ENCODE measurements around the gene SUB1.

SUB1 gene

DNA sequence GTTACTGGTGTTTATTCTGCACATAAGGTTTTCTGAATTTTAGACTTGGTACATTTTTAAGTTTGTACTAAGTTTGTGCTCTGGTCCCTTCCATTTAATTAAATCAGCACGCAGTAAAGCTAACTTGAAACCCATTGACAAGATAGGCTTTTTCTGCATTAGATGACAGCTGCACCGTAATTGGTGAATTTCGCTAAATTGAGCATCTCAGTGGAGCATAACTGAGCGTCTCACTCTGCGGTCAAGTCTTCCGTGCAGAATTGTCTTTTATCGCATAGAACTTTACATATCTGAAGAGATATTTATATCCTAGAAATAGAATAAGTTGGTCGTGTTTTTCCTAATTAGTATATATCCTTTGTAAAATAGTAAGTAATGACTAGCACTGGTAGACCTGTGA, 4.1 kb downstream of the SUB1 start:
- Histone ChIP-seq H3K9me3 (ENCODE audit: insufficient read depth, low read depth, low read length) (no peaks in the 10 kb centered on the region), H3F3A (ENCODE audit: low read depth) (peaks cover 6% of the 10 kb centered on the region), H3K4me1 (ENCODE audit: insufficient read depth, low read length, poor library complexity, severe bottlenecking) (peaks cover 58% of the 10 kb centered on the region), H3K27me3 (ENCODE audit: insufficient read depth, low read length, poor library complexity, severe bottlenecking) (no peaks in the 10 kb centered on the region), H3K9ac (ENCODE audit: low read depth, low read length, poor library complexity, severe bottlenecking) (no peak overlapping the region), H3K4me3 (ENCODE audit: low read length, poor library complexity, severe bottlenecking) (no peak overlapping the region), H4K20me1 (ENCODE audit: insufficient read depth, low read length, poor library complexity, severe bottlenecking) (peaks cover 84% of the 10 kb centered on the region), H3K9me2 (replicated peaks; ENCODE audit: low read depth, low read length) (no peaks in the 10 kb centered on the region), H3K36me3 (ENCODE audit: insufficient read depth, low read length) (peaks cover 45% of the 10 kb centered on the region), H3K4me2 (ENCODE audit: low read depth, low read length, poor library complexity, severe bottlenecking) (peak overlapping the region; percentile 26), H2AFZ (ENCODE audit: low read length) (no peak overlapping the region), H3K79me2 (ENCODE audit: insufficient read depth, low read length) (peaks cover 88% of the 10 kb centered on the region)
- TF ChIP-seq, protein P1, sequence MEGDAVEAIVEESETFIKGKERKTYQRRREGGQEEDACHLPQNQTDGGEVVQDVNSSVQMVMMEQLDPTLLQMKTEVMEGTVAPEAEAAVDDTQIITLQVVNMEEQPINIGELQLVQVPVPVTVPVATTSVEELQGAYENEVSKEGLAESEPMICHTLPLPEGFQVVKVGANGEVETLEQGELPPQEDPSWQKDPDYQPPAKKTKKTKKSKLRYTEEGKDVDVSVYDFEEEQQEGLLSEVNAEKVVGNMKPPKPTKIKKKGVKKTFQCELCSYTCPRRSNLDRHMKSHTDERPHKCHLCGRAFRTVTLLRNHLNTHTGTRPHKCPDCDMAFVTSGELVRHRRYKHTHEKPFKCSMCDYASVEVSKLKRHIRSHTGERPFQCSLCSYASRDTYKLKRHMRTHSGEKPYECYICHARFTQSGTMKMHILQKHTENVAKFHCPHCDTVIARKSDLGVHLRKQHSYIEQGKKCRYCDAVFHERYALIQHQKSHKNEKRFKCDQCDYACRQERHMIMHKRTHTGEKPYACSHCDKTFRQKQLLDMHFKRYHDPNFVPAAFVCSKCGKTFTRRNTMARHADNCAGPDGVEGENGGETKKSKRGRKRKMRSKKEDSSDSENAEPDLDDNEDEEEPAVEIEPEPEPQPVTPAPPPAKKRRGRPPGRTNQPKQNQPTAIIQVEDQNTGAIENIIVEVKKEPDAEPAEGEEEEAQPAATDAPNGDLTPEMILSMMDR (conservative IDR thresholded peaks at IDR 0.05; ENCODE audit: low read length), result no peak
- no peak for TF ChIP-seq EZH2phosphoT487 (IDR thresholded peaks at IDR 0.05; ENCODE audit: borderline replicate concordance)

DNA sequence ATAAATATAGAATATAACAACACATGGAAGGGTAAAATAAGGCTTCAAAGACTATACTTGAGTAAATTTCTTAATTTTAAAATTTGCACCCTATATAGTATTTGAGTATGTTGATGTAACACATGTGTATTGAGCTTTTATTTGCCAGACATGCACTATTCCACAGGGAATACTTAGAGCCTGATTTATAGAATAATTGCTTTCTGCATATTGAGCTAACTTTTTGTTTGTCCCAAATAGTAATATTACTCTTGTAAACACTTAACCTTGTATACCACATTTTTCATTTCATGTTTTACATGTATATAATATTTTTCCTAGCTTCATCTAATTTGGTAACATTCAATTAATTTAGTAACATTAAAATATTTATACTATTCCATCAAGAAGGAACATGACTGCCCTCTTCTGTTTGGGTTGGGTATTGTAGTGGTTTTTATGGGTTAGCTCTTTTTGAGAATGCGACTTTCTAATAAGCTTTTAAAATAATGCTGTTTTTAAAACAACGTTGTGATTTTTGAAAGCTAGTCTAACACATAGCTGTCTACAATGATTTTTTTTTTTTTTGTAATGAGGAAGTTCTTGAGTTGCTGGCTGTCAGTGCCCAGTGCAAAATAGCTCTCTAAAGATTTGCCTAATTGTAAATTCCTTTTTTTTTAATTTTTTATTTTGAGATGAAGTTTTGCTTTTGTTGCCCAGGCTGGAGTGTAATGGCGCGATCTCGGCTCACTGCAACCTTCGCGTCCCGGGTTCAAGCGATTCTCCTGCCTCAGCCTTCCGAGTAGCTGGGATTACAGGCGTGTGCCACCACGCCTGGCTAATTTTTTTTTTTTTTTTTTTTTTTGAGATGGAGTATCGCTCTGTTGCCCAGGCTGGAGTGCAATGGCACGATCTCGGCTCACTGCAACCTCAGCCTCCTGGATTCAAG, 4.8 kb downstream of the SUB1 start:
- TF ChIP-seq, protein P1 (conservative IDR thresholded peaks at IDR 0.05; ENCODE audit: low read length), result peak; percentile 81
- TF ChIP-seq EZH2phosphoT487 (IDR thresholded peaks at IDR 0.05; ENCODE audit: borderline replicate concordance), result no peak
- H3F3A ChIP-seq (ENCODE audit: low read depth), result peaks cover 6% of the 10 kb centered on the region
- peaks cover 92% of the 10 kb centered on the region for H4K20me1 ChIP-seq (ENCODE audit: insufficient read depth, low read length, poor library complexity, severe bottlenecking)
- no peaks in the 10 kb centered on the region for H3K9me2 ChIP-seq (replicated peaks; ENCODE audit: low read depth, low read length)
- H3K79me2 ChIP-seq (ENCODE audit: insufficient read depth, low read length), result peaks cover 96% of the 10 kb centered on the region
- H3K36me3 ChIP-seq (ENCODE audit: insufficient read depth, low read length), result peaks cover 53% of the 10 kb centered on the region
- no peaks in the 10 kb centered on the region for H3K9me3 ChIP-seq (ENCODE audit: insufficient read depth, low read depth, low read length)
- peaks cover 58% of the 10 kb centered on the region for H3K4me1 ChIP-seq (ENCODE audit: insufficient read depth, low read length, poor library complexity, severe bottlenecking)
- no peak overlapping the region for H3K9ac ChIP-seq (ENCODE audit: low read depth, low read length, poor library complexity, severe bottlenecking)
- no peaks in the 10 kb centered on the region for H3K27me3 ChIP-seq (ENCODE audit: insufficient read depth, low read length, poor library complexity, severe bottlenecking)
- H3K4me3 ChIP-seq (ENCODE audit: low read length, poor library complexity, severe bottlenecking), result no peak overlapping the region
- peak overlapping the region; percentile 26 for H3K4me2 ChIP-seq (ENCODE audit: low read depth, low read length, poor library complexity, severe bottlenecking)
- no peak overlapping the region for H2AFZ ChIP-seq (ENCODE audit: low read length)

DNA sequence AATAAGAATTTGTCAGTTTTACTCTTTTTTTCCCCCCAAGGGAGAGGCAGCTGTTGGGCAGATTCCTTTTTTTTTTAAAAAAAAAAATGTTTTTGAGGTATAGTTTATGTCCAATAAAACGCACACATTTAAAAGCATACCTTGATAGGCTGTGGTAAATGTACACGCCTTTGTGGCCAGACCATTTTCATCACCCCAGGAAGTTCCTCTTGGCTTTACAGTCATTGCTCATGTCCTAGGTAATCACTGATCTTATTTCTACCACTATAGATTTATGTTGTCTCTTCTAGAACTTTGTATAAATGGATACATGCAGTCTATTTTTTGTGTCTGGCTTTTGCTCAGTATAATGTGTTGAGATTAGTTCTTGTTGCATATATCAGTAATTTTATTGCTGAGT, 9.8 kb downstream of the SUB1 start:
- Histone ChIP-seq H3F3A (ENCODE audit: low read depth) (no peaks in the 10 kb centered on the region), H2AFZ (ENCODE audit: low read length) (no peak overlapping the region)

More for the DNA sequence above, 9.8 kb downstream of the SUB1 start:
- Histone ChIP-seq H3K36me3 (ENCODE audit: insufficient read depth, low read length) (peaks cover 87% of the 10 kb centered on the region), H3K9me2 (replicated peaks; ENCODE audit: low read depth, low read length) (no peaks in the 10 kb centered on the region), H3K4me2 (ENCODE audit: low read depth, low read length, poor library complexity, severe bottlenecking) (peak overlapping the region; percentile 48), H3K9ac (ENCODE audit: low read depth, low read length, poor library complexity, severe bottlenecking) (no peak overlapping the region), H3K9me3 (ENCODE audit: insufficient read depth, low read depth, low read length) (no peaks in the 10 kb centered on the region), H3K4me1 (ENCODE audit: insufficient read depth, low read length, poor library complexity, severe bottlenecking) (peaks cover 63% of the 10 kb centered on the region), H3K27me3 (ENCODE audit: insufficient read depth, low read length, poor library complexity, severe bottlenecking) (no peaks in the 10 kb centered on the region), H3K4me3 (ENCODE audit: low read length, poor library complexity, severe bottlenecking) (peak overlapping the region; percentile 37), H3K79me2 (ENCODE audit: insufficient read depth, low read length) (peaks cover 95% of the 10 kb centered on the region), H4K20me1 (ENCODE audit: insufficient read depth, low read length, poor library complexity, severe bottlenecking) (peaks cover 95% of the 10 kb centered on the region)
- TF ChIP-seq EZH2phosphoT487 (IDR thresholded peaks at IDR 0.05; ENCODE audit: borderline replicate concordance), result no peak
- TF ChIP-seq, protein P1 (conservative IDR thresholded peaks at IDR 0.05; ENCODE audit: low read length), result no peak

All from Loucy (cell line).